GM18861 (cell line): ENCODE results near the gene SH3PXD2B.

ENCODE experiments used
- ATAC-seq: cut with Tn5 transposase; IDR thresholded peaks from one replicate; pipeline ENCODE4 v1.9.1; 2021; ENCODE audit not compliant: unreplicated experiment

SH3PXD2B gene

GRCh38 chr5:172437445-172438318 lies 16.6 kb downstream of the SH3PXD2B start:
- no peak for ATAC-seq

- no peak for ATAC-seq
Measured at GRCh38 chr5:172436879-172437369, 17.4 kb downstream of the SH3PXD2B start.

- no peak for ATAC-seq
Measured at GRCh38 chr5:172436078-172436878, 18.0 kb downstream of the SH3PXD2B start.

- ATAC-seq: no peak
Measured at GRCh38 chr5:172435362-172436077, 18.8 kb downstream of the SH3PXD2B start.

GRCh38 chr5:172434251-172434650 lies 20.1 kb downstream of the SH3PXD2B start:
- ATAC-seq: no peak

- ATAC-seq: no peak
Measured at GRCh38 chr5:172433513-172433912, 20.8 kb downstream of the SH3PXD2B start.

GRCh38 chr5:172433071-172433470 lies 21.3 kb downstream of the SH3PXD2B start:
- ATAC-seq: no peak

- ATAC-seq: no peak
Measured at GRCh38 chr5:172430354-172430753, 24.0 kb downstream of the SH3PXD2B start.

- no peak for ATAC-seq
Measured at GRCh38 chr5:172429201-172429940, 25.0 kb downstream of the SH3PXD2B start.

GRCh38 chr5:172428224-172429166 lies 25.8 kb downstream of the SH3PXD2B start:
- ATAC-seq: no peak

GRCh38 chr5:172427202-172427601 lies 27.1 kb downstream of the SH3PXD2B start:
- ATAC-seq: no peak

GRCh38 chr5:172426086-172426485 lies 28.2 kb downstream of the SH3PXD2B start:
- ATAC-seq: no peak

- no peak for ATAC-seq
Measured at GRCh38 chr5:172425402-172425801, 28.9 kb downstream of the SH3PXD2B start.

GRCh38 chr5:172424808-172425207 lies 29.5 kb downstream of the SH3PXD2B start:
- ATAC-seq: no peak

- ATAC-seq: no peak
Measured at GRCh38 chr5:172424111-172424490, 30.2 kb downstream of the SH3PXD2B start.

GRCh38 chr5:172423379-172424110 lies 30.8 kb downstream of the SH3PXD2B start:
- ATAC-seq: no peak

GRCh38 chr5:172422255-172422654 lies 32.1 kb downstream of the SH3PXD2B start:
- ATAC-seq: no peak

GRCh38 chr5:172421020-172421419 lies 33.3 kb downstream of the SH3PXD2B start:
- ATAC-seq: no peak
